GM19455 (cell line): ENCODE results near the gene AK8.

ENCODE experiments used
- ATAC-seq: cut with Tn5 transposase; IDR thresholded peaks from one replicate; pipeline ENCODE4 v1.9.1; 2021; ENCODE audit not compliant: unreplicated experiment

AK8 gene, protein sequence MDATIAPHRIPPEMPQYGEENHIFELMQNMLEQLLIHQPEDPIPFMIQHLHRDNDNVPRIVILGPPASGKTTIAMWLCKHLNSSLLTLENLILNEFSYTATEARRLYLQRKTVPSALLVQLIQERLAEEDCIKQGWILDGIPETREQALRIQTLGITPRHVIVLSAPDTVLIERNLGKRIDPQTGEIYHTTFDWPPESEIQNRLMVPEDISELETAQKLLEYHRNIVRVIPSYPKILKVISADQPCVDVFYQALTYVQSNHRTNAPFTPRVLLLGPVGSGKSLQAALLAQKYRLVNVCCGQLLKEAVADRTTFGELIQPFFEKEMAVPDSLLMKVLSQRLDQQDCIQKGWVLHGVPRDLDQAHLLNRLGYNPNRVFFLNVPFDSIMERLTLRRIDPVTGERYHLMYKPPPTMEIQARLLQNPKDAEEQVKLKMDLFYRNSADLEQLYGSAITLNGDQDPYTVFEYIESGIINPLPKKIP

GRCh38 chr9:132877824-132878694 lies at the start of gene AK8:
Gene AK8, minus strand, starts transcription at chr9:132878284. Its CDS starts 29 bp downstream, at chr9:132878255.
- ATAC-seq, result peak; percentile 78

DNA sequence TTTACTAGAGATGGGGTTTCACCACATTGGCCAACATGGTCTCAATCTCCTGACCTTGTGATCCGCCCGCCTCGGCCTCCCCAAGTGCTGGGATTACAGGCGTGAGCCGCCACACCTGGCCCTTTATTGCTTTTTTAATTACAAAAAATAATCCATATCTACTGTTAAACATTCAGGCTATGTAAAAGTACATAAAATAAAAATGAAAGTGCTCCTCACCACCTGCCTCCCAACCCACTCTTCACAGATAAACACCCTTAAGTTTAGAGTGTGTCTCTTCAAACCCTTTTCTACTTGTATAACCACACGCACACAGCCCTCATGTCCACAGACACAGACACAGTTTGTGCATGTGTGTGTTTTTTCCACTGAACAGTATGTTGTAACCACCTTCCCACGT lies 49.6 kb upstream of the AK8 start:
- ATAC-seq, result no peak

DNA sequence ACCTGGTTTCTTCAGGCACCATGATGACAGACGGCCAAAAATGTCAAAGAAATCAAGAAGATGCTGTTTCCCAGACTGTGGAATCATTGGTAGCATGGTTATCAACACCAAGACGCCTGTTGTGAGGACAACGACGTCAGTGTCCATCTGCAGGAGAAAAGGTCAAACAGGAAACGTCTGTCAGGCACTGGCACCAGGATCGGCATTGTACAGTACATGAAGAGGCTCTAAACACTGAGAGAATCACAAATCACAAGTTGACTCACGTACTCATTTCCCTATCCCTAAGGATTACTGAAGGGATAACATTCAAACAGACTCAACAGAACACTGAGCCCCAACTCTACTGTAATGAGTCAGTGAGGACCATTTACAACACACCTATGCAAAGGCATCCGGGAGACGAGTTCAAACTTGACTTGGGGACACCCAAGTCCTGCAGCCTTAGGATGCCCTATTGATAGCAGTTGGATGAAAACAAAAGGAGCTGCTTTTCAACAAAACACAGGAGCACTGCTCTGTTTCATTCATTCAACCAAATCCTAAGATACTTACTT lies 45.3 kb upstream of the AK8 start:
- ATAC-seq, result no peak

GRCh38 chr9:132919614-132920268 lies 41.7 kb upstream of the AK8 start:
- no peak for ATAC-seq

- ATAC-seq, result no peak
These were observed 36.8 kb upstream of the AK8 start for GRCh38 chr9:132914924-132915323.

- ATAC-seq, result no peak
These were observed 34.0 kb upstream of the AK8 start for GRCh38 chr9:132912131-132912530.

DNA sequence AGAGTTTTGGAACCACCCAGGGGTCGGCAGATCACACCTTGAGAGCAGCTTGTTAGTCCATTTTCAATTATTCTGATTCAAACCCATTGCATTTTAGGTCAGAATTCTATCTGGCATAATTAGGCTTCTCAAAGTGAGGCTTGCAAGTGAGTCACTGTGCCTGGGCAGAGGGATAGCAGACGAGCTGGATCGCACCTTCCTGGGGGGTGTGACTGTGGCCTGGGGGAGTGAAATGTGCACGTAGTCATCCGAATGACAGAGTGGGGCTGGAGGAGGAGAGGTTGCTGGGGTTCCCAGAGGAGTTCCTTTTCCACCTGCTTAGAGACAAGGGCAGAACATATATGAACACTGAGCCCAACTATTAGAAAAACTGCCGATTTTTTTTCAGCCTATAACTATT lies 32.3 kb upstream of the AK8 start:
- no peak for ATAC-seq

DNA sequence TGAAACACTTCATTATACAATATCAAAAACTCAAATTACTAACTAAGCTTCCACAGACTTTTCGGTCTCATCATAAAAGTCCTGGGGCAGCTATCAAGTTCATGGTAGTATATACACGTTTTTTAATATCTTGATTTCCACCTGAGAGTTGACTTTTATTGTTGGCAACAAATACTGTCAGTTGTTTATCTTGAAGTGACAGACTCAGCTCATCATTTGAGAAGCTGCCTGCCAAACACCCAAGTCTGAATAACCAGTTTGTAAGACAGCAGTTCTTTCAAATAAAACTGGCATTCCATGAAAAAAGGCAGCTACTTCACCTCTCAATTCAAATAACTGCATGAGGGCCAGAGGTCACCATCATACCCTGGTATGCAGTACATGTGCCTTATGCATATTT lies 31.2 kb upstream of the AK8 start:
- ATAC-seq, result no peak

- ATAC-seq, result no peak
These were observed 30.6 kb upstream of the AK8 start for GRCh38 chr9:132908635-132909034.

GRCh38 chr9:132905726-132906125 lies 27.6 kb upstream of the AK8 start:
- no peak for ATAC-seq

DNA sequence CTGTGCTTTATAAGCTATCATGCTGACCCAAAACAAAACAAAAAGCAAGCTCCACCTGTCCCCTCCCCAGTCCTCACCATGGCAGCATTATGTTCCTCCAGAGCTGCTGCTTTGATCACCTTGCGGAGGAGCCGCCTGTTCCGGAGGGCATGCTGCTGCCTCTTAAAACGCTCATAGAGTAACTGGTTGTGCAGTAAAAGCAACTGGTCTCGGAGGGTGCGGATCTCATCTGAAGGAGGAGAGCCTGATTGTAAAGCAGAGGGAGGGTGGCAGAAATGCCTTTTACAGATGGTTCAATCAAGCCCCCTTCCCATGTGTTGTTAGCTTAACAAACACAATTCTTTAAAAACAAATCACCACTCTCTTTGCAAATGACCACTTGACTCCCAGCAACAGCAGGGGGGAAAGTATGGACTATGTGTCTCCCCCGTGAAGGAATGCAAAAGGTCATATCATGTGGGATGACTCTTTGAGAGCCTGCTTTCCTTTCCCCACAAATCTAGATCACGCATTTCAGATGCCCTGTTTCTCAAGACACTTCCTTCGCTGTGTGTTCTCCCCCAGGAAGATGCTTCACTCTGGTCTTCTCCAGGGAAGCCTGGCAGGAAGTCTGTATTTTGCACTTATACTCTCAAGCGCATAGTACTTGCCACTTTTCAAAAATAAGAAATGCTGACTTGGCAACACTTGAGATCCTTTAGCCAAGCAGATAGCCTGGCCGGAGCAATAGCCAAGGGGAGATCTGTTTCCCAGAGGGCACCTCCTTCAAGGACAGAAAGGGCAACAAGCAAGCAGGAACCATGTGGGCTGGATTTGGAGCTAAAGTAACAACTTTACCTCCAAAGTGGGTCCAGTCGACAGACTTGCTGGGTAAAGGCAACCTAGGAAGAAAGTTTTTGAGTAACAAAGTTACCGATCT lies 25.7 kb upstream of the AK8 start:
- ATAC-seq, result no peak

GRCh38 chr9:132901858-132902831 lies 24.1 kb upstream of the AK8 start:
- no peak for ATAC-seq

GRCh38 chr9:132898051-132898450 lies 20.0 kb upstream of the AK8 start:
- no peak for ATAC-seq

- no peak for ATAC-seq
These were observed 18.8 kb upstream of the AK8 start for GRCh38 chr9:132896906-132897305.

DNA sequence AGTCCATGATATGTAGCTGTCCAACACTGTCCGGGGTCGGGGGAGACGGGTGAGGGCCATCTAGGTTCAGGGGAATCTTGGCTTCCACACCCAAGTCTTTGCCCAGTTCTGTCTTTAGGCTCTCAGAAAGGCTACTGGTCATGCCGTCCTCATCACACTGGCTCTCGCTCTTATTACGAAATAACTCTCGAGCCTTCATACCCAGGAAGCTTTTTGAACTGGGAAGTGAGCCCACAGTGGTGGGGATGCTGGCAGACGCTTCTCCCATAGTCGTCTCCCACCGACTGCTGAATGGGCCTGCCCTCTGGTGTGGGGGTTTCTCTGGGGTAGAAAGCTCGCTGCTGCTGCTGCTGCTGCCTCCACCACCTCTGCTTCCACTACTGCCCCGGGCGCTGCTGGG lies 18.2 kb upstream of the AK8 start:
- ATAC-seq, result no peak

GRCh38 chr9:132894862-132895835 lies 17.1 kb upstream of the AK8 start:
- no peak for ATAC-seq

DNA sequence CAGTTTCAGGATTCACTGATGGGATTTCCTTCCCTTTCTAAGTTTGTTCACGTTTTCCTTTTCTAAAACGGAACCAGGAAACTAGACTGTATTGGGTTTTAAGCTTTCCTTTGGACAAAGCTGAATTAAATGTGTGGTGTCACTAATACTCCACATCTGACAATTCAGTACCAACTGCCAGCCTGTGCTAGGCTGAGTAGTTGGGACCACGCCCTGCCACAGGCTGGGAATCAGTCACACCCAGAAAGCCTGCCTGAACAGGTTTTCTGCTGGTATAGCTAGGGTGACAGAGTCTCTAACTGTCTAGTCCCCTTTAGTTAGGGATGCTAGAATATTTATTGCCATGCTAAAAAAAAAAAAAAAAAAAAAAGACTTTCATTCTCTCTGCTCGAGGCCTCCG lies 16.3 kb upstream of the AK8 start:
- no peak for ATAC-seq

DNA sequence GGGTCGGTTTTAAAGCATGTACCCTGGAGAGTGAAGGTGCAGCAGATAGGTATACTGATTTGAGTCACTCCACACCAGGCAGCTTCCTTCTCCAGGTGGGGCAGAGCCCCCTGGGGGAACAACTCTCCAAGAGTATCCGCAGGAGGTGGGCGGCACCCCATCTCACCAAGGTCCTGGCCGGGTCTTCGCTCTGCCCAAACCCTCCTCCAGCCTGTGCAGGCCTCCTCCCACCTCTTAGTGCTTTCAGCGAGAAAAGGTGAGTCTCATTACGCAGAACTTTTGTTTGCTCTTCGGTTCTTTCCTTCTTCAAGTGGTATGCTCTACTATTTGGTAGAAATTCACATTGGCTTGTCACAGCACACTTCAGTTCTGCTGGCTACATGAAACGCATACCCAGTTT lies 14.3 kb upstream of the AK8 start:
- no peak for ATAC-seq
